Loucy (cell line): ENCODE measurements around the gene GPR171.

ENCODE experiments used
- CTCF ChIP-seq: fragments of 200-600 bp; sonication (generic); conservative IDR thresholded peaks from 2 replicates; pipeline ENCODE4 v1.5.1; 2014; ENCODE audit warnings: mild to moderate bottlenecking, antibody characterized with exemption, low read length
- EZH2phosphoT487 ChIP-seq: fragments of 200-600 bp; IDR thresholded peaks from 2 replicates; pipeline ENCODE4 v1.6.1; 2018; ENCODE audit warnings: antibody characterized with exemption, mild to moderate bottlenecking, moderate library complexity, borderline replicate concordance

GRCh38 chr3:151156618-151157216 is 46.3 kb downstream of the GPR171 start:
- peak; percentile 76 for TF ChIP-seq CTCF
- TF ChIP-seq EZH2phosphoT487, result no peak
